Melanocyte of skin (primary cell): ENCODE results near the gene TRPC4AP. TPM values are rescaled to one million over a fixed set of nuclear protein-coding genes. Genes with fewer than 3 reads are reported as not detected.

Experiments
- small RNA-seq, 2 donors: library from RNA; depleted of rRNA; stranded (forward); fragments of <200 nt; gene quantifications; one replicate each; pipeline ENCODE3, GENCODE V24; 2012
- total RNA-seq, 2 donors: library from RNA; depleted of rRNA; stranded (reverse); fragments of >200 nt; gene quantifications; 2 replicates each; pipeline ENCODE4 v1.2.3, GENCODE V29; 2012

Gene TRPC4AP, protein sequence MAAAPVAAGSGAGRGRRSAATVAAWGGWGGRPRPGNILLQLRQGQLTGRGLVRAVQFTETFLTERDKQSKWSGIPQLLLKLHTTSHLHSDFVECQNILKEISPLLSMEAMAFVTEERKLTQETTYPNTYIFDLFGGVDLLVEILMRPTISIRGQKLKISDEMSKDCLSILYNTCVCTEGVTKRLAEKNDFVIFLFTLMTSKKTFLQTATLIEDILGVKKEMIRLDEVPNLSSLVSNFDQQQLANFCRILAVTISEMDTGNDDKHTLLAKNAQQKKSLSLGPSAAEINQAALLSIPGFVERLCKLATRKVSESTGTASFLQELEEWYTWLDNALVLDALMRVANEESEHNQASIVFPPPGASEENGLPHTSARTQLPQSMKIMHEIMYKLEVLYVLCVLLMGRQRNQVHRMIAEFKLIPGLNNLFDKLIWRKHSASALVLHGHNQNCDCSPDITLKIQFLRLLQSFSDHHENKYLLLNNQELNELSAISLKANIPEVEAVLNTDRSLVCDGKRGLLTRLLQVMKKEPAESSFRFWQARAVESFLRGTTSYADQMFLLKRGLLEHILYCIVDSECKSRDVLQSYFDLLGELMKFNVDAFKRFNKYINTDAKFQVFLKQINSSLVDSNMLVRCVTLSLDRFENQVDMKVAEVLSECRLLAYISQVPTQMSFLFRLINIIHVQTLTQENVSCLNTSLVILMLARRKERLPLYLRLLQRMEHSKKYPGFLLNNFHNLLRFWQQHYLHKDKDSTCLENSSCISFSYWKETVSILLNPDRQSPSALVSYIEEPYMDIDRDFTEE
- total RNA-seq, result 10 to 100 TPM; 66.9 to 75.0 TPM

DNA sequence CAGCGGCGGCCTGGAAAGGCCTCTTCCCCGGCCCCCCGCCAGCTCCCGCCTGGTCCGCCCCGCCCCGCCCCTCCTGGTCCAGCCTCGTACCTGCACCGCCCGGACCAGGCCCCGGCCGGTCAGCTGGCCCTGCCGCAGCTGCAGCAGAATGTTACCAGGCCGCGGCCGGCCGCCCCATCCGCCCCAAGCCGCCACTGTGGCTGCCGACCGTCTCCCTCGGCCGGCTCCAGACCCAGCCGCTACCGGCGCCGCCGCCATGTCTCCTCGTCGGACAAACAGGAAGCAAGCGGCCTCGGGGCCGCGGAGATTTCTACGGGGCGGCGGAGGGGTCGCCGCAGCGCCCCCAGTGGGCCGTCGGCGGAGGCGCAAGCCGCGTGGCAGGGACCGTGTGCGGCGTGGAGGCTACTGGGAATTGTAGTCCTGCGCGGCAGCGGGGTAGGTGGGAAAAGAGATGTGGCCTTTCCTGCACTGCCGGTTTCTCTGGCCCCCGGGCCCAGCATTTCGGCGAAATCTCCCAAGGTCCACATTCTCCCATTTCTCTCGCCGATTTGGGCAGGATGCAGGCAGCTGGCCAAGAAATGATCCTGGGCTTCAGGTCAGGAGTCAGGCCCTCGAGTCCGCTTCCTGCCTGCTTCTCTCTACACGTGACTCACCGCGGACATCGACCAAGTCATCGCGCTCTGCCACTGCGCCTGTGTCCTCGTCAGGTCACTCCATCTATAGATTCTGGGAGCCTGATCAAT, at the start of gene TRPC4AP:
Gene TRPC4AP (minus strand): TSS at position 284 of the 743 bp plus-strand sequence. CDS start 26 bp downstream, at position 258.

DNA sequence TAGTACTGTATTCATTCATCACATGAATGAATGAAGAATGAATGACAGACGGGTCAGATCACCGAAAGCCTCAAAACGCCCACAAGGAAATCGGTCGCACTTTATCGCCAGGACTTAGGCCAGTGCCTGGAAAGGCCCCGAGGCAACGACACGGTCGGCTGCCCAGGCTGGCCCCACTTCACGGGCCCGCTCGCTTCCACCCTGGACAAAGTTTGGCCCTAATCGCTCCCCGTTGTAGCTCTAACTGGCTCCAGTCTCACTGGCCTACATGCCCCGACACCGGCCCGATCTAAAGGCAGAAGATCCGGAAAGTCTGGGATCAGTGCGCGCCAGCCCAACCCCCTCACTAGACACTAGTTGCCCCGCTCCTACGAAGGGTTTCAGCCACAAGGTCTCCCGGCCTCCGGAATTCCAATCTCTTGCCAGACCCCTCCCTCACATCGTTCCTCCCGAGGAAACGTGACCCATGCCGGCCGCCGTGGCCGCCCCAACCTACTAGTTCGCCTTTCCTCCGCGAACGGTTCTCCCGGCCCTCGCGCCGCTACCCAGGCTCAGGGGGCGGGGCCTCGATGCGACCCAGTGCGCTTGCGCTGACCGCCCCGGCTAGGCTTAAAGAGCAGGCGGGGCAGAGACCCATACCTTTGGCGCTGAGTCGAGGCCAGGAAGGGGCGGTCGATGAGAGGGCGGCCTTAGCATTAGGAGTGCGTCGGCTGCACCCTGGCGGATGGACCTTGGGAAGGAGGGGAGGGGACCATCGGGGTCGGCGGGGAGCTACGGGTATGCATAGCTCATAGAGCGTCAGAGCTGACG, 137.2 kb downstream of the TRPC4AP start, which contains the start of the genes GSS and MYH7B:
Gene GSS (minus strand): TSS at position 576 of the 810 bp plus-strand sequence. CDS start 3,954 bp downstream, outside the sequence.
Gene MYH7B (plus strand): TSS at position 638 of the 810 bp plus-strand sequence. CDS start 22,138 bp downstream, outside the sequence.

Small RNAs within 50 kb of the gene (small RNA-seq; reads per million reads assigned to genes)
- gene MIR499A (1.5 to 2.1 reads per million in 2 donors), gene RF00275 (0 reads per million in 2 donors), gene RNU6-407P (0 reads per million in 2 donors)

Other genes with a start within 250 kb of the TRPC4AP start
- 1 to 10 TPM; 8.0 to 8.9 TPM for gene GGT7, start 220.0 kb downstream of the TRPC4AP start, total RNA-seq
- gene ACSS2, start 216.2 kb downstream of the TRPC4AP start, total RNA-seq, result 10 to 100 TPM; 36.6 to 48.2 TPM
- gene GSS, start 137.0 kb downstream of the TRPC4AP start, total RNA-seq, result 10 to 100 TPM; 71.9 to 78.6 TPM
- gene MYH7B, start 136.9 kb downstream of the TRPC4AP start, total RNA-seq, result under 1 TPM in 1 of 2 donors, not detected in 1; under 0.01 TPM
- gene EDEM2, start 54.5 kb upstream of the TRPC4AP start, total RNA-seq, result 10 to 100 TPM; 30.6 to 48.3 TPM
- 10 to 100 TPM in 1 of 2 donors, 1 to 10 TPM in 1; 6.9 to 51.6 TPM for gene PROCR, start 79.3 kb upstream of the TRPC4AP start, total RNA-seq
- gene MMP24, start 133.9 kb upstream of the TRPC4AP start, total RNA-seq, result under 1 TPM; under 0.01 to 0.33 TPM
- 1 to 10 TPM; 6.7 to 7.6 TPM for gene MMP24OS, start 185.3 kb upstream of the TRPC4AP start, total RNA-seq
- gene EIF6, start 192.0 kb upstream of the TRPC4AP start, total RNA-seq, result 100 to 1,000 TPM in 1 of 2 donors, 10 to 100 TPM in 1; 80.5 to 137 TPM
- not detected for gene FAM83C, start 199.6 kb upstream of the TRPC4AP start, total RNA-seq